ENCODE measurements around the gene MPRIP. TPM values are rescaled to one million over a fixed set of nuclear protein-coding genes. Genes with fewer than 3 reads are reported as not detected.

Gene MPRIP
- total RNA-seq, 1 experiment from 2014 or later: 132 TPM

DNA sequence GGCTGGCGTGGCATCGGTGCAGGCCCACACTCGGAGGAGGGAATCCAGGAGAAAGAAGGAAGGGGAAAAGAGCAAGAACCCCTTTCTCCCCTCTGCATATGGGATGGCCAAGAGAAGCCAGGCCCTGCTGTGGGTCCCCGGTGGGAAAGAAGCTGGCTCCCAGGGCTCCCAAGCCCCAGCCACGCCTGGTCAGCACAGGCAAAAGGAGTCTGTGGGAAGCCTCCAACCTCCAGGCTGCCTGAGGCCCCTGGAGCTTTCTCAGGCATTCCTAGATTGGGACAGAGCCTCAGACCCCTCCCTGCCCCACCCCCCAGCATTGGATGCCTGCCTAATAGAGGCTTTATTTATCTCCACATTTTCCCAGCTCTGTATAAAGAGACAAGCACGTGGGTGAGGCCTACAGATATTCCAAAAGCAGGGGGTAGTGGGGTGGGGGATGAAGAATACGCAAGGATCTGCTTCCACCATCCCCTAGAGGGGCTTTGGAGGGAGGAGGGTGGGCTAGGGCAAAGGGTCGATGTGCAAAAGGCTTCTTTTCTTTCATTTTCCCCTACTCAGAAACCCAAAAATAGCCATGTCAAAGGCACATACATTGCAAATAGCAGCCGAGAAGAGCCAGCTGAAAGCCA, 56.4 kb downstream of the MPRIP start:
- no CpG with 5 or more reads among the region's 9 CpGs for WGBS (ENCODE audit: extremely low coverage, insufficient read length, low lambda C conversion rate)
- Mint-ChIP-seq H3K4me3 (no peak overlapping the region), H3K27ac (peak overlapping the region; percentile 61 to 82 (median 73); a peak in 6 of 7 replicates), H3K36me3 (ENCODE audit: insufficient read depth in 1 of 3, low read depth in 3 of 3) (peaks cover 0 to 7% (median 5%) of the 10 kb centered on the region in 3 experiments; a peak in 3 of 7 replicates), H3K4me1 (peaks cover 45 to 53% of the 10 kb centered on the region in 2 experiments), H3K27me3 (ENCODE audit: low read depth) (no peaks in the 10 kb centered on the region), H3K9me3 (no peaks in the 10 kb centered on the region)
- H3K23me2 ChIP-seq (ENCODE audit: insufficient read length, low read depth, low read length, poor library complexity, severe bottlenecking): no peaks in the 10 kb centered on the region
- no peak overlapping the region for H3K9ac ChIP-seq (ENCODE audit: extremely low read depth, insufficient read length, low read length)
- no peak overlapping the region for H3K27ac ChIP-seq (ENCODE audit: insufficient read length, low read depth, low read length)
- H3K4ac ChIP-seq (ENCODE audit: low read depth, low read length): no peak overlapping the region
- H3K79me2 ChIP-seq (ENCODE audit: insufficient read depth, low read length): no peaks in the 10 kb centered on the region
- H4K91ac ChIP-seq (ENCODE audit: insufficient read length, low read depth, low read length): no peak overlapping the region
- H2BK15ac ChIP-seq (ENCODE audit: low read depth, low read length): no peak overlapping the region
- no peaks in the 10 kb centered on the region for H3K9me3 ChIP-seq (ENCODE audit: control insufficient read depth, low read depth, low read length)
- H2BK12ac ChIP-seq (ENCODE audit: insufficient read length, low read depth, low read length): no peak overlapping the region
- no peaks in the 10 kb centered on the region for H3K79me1 ChIP-seq (ENCODE audit: insufficient read depth, low read depth, low read length, poor library complexity, severe bottlenecking)
- H2BK120ac ChIP-seq (ENCODE audit: low read depth, low read length, poor library complexity, severe bottlenecking): no peak overlapping the region
- H2AFZ ChIP-seq (ENCODE audit: low read length): no peak overlapping the region
- no peak for TF ChIP-seq CTCF (conservative IDR thresholded peaks at IDR 0.05)
- H3K27me3 ChIP-seq (ENCODE audit: insufficient read depth, low read length): no peaks in the 10 kb centered on the region
- H4K20me1 ChIP-seq (ENCODE audit: control insufficient read depth, insufficient read depth, insufficient read length): no peaks in the 10 kb centered on the region
- peaks cover 3% of the 10 kb centered on the region; the same call in 1 of the 2 replicates for H3K4me1 ChIP-seq (ENCODE audit: insufficient read depth, low read length)
- H3K4me2 ChIP-seq (ENCODE audit: insufficient read depth, insufficient read length, low read length): no peak overlapping the region
- H3K18ac ChIP-seq (ENCODE audit: insufficient read length, low read depth, low read length): no peak overlapping the region
- H2AK5ac ChIP-seq (ENCODE audit: insufficient read length, low read length): no peak overlapping the region
- no peak overlapping the region for H4K5ac ChIP-seq (ENCODE audit: insufficient read length, low read depth, low read length)
- H2BK5ac ChIP-seq (ENCODE audit: insufficient read length, low read length): no peak overlapping the region
- H3K56ac ChIP-seq (ENCODE audit: insufficient read length, low read depth, low read length): no peak overlapping the region
- no peak for DNase-seq
- H2BK20ac ChIP-seq (ENCODE audit: low read depth, low read length, poor library complexity, severe bottlenecking): no peak overlapping the region
- H4K8ac ChIP-seq (replicated peaks; ENCODE audit: insufficient read length, low read depth, low read length): no peak overlapping the region
- no peak overlapping the region for H3K14ac ChIP-seq (ENCODE audit: insufficient read depth, low read length)
- no peak overlapping the region for H3T11ph ChIP-seq (ENCODE audit: low read length)
- no peak overlapping the region for H3K23ac ChIP-seq (ENCODE audit: insufficient read length, low read depth, low read length)

Data from H9 (cell line).